ENCODE data around the gene ATP4B.

GRCh38 chr13:113671066-113672001 lies 13.3 kb upstream of the ATP4B start:
- TF ChIP-seq GATA2 (IDR thresholded peaks at IDR 0.05; ENCODE audit: low read depth, low read length) (no peak), GATA3 (IDR thresholded peaks at IDR 0.05; ENCODE audit: low read depth, low read length) (no peak)
